HFFc6 (cell line): Measurements from ENCODE around the gene SOX6. TPM values are rescaled to one million over a fixed set of nuclear protein-coding genes. Genes with fewer than 3 reads are reported as not detected.

ENCODE experiments used
- DNase-seq: peaks from one replicate; pipeline ENCODE4 v3.0.0-alpha.2; 2018
- H3K27ac Mint-ChIP-seq: 2 replicates; pipeline ENCODE4 v1.8.0; 2020; ENCODE audit warnings: mild to moderate bottlenecking, mixed read lengths
- H3K27me3 Mint-ChIP-seq: 2 replicates; pipeline ENCODE4 v1.8.0; 2021; ENCODE audit warnings: mild to moderate bottlenecking, moderate library complexity, mixed read lengths; ENCODE audit not compliant: insufficient read depth
- H3K36me3 Mint-ChIP-seq: 2 replicates; pipeline ENCODE4 v1.8.0; 2021; ENCODE audit warnings: low read depth, mixed read lengths
- H3K4me1 Mint-ChIP-seq: 2 replicates; pipeline ENCODE4 v1.8.0; 2020; ENCODE audit warnings: low read depth, mixed read lengths
- H3K4me3 Mint-ChIP-seq: 2 replicates; pipeline ENCODE4 v1.8.0; 2020; ENCODE audit warnings: mild to moderate bottlenecking, moderate library complexity, mixed read lengths
- H3K9me3 Mint-ChIP-seq: 2 replicates; pipeline ENCODE4 v1.8.0; 2020; ENCODE audit warnings: mild to moderate bottlenecking, mixed read lengths
- CTCF ChIP-seq: fragments of 200-600 bp; sonication (generic); IDR thresholded peaks from 2 replicates; pipeline ENCODE4 v1.5.0; 2021; ENCODE audit warnings: antibody characterized with exemption, mild to moderate bottlenecking
- total RNA-seq, 6 experiments: library from RNA; stranded (reverse); fragmentation: NEBNext Ultra II Directional; extraction: Animal tissue kit (Norgen Biotek cat#: 25700); gene quantifications; 2 replicates in 1 of 6; 3 replicates in 5 of 6; pipeline ENCODE4 v1.2.3, GENCODE V29; 2021

SOX6 gene
- total RNA-seq, 6 experiments from 2014 or later: 0.66 to 6.5 (median 1.4) TPM

GRCh38 chr11:15972838-15973237, 383.5 kb downstream of the SOX6 start:
- Mint-ChIP-seq H3K36me3 (no peaks in the 10 kb centered on the region), H3K4me1 (peaks cover 33% of the 10 kb centered on the region), H3K4me3 (no peak overlapping the region), H3K9me3 (no peaks in the 10 kb centered on the region), H3K27ac (no peak overlapping the region), H3K27me3 (no peaks in the 10 kb centered on the region; the same call in 1 of the 2 replicates)
- TF ChIP-seq CTCF: no peak
- no peak for DNase-seq

- Mint-ChIP-seq H3K36me3 (no peaks in the 10 kb centered on the region), H3K27ac (peak overlapping the region; percentile 30; the same call in 1 of the 2 replicates), H3K4me3 (no peak overlapping the region), H3K27me3 (no peaks in the 10 kb centered on the region; the same call in 1 of the 2 replicates), H3K4me1 (peaks cover 36% of the 10 kb centered on the region), H3K9me3 (no peaks in the 10 kb centered on the region)
- TF ChIP-seq CTCF: no peak
- no peak for DNase-seq
Observed at GRCh38 chr11:15971215-15971546, 385.2 kb downstream of the SOX6 start.

- no peak for DNase-seq
- Mint-ChIP-seq H3K4me3 (peak overlapping the region; percentile 71; the same call in 1 of the 2 replicates), H3K27me3 (no peaks in the 10 kb centered on the region; the same call in 1 of the 2 replicates), H3K27ac (peak overlapping the region; percentile 30), H3K36me3 (no peaks in the 10 kb centered on the region), H3K9me3 (no peaks in the 10 kb centered on the region), H3K4me1 (peaks cover 36% of the 10 kb centered on the region)
- no peak for TF ChIP-seq CTCF
Observed at GRCh38 chr11:15970506-15971214, 385.7 kb downstream of the SOX6 start.

GRCh38 chr11:15969701-15970329, 386.5 kb downstream of the SOX6 start:
- peak overlapping the region; percentile 93 for H3K27ac Mint-ChIP-seq
- peaks cover 36% of the 10 kb centered on the region for H3K4me1 Mint-ChIP-seq
- TF ChIP-seq CTCF: no peak
- H3K9me3 Mint-ChIP-seq: no peaks in the 10 kb centered on the region
- peak; percentile 57 for DNase-seq
- H3K36me3 Mint-ChIP-seq: no peaks in the 10 kb centered on the region
- H3K4me3 Mint-ChIP-seq: peak overlapping the region; percentile 71
- H3K27me3 Mint-ChIP-seq: no peaks in the 10 kb centered on the region; the same call in 1 of the 2 replicates

GRCh38 chr11:15969281-15969680, 387.1 kb downstream of the SOX6 start:
- no peaks in the 10 kb centered on the region for H3K36me3 Mint-ChIP-seq
- peak; percentile 67 for DNase-seq
- H3K27ac Mint-ChIP-seq: peak overlapping the region; percentile 93
- no peak for TF ChIP-seq CTCF
- no peaks in the 10 kb centered on the region; the same call in 1 of the 2 replicates for H3K27me3 Mint-ChIP-seq
- H3K4me3 Mint-ChIP-seq: peak overlapping the region; percentile 71
- H3K9me3 Mint-ChIP-seq: no peaks in the 10 kb centered on the region
- H3K4me1 Mint-ChIP-seq: peaks cover 36% of the 10 kb centered on the region
